ENCODE measurements around the gene NME7.

DNA sequence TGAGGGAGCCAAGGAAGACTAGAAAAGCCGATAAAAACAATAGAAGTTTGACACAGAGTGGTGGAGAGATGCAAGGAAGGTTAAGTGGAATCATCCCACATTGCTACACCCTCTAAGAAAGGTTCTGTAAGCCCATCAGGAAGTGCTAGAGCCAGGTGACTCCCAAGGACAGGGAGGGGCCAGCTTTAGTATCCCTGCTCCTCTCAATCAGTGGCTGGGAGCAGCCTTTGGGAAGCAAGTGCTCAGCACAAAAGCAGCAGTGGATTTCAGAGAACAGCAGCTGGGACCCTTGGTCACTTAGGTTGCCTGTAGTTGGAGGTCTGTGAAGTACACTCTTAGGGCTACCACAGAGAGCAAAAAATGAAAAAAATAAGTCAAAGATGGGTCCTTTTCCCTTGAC is 42.5 kb downstream of the NME7 start:
- TF ChIP-seq, protein P1, sequence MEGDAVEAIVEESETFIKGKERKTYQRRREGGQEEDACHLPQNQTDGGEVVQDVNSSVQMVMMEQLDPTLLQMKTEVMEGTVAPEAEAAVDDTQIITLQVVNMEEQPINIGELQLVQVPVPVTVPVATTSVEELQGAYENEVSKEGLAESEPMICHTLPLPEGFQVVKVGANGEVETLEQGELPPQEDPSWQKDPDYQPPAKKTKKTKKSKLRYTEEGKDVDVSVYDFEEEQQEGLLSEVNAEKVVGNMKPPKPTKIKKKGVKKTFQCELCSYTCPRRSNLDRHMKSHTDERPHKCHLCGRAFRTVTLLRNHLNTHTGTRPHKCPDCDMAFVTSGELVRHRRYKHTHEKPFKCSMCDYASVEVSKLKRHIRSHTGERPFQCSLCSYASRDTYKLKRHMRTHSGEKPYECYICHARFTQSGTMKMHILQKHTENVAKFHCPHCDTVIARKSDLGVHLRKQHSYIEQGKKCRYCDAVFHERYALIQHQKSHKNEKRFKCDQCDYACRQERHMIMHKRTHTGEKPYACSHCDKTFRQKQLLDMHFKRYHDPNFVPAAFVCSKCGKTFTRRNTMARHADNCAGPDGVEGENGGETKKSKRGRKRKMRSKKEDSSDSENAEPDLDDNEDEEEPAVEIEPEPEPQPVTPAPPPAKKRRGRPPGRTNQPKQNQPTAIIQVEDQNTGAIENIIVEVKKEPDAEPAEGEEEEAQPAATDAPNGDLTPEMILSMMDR (IDR thresholded peaks at IDR 0.05), result no peak
- TF ChIP-seq POLR2A (IDR thresholded peaks at IDR 0.05), result no peak
